GM23338 (cell line): Measurements from ENCODE around the gene HEPACAM. TPM values are rescaled to one million over a fixed set of nuclear protein-coding genes. Genes with fewer than 3 reads are reported as not detected.

ENCODE experiments used
- CREB1 ChIP-seq: fragments of 250-450 bp; sonication (Bioruptor Pico); IDR thresholded peaks from 2 replicates; pipeline ENCODE4 v1.5.0; 2020; ENCODE audit warnings: low read depth, mild to moderate bottlenecking, moderate library complexity
- JUNB ChIP-seq: IDR thresholded peaks from one replicate; pipeline ENCODE4 v1.6.1; 2016; ENCODE audit warnings: antibody characterized with exemption; ENCODE audit not compliant: unreplicated experiment
- NANOG ChIP-seq: IDR thresholded peaks from 2 replicates; pipeline ENCODE4 v1.6.1; 2016; ENCODE audit warnings: antibody characterized with exemption, borderline replicate concordance
- REST ChIP-seq: IDR thresholded peaks from one replicate; pipeline ENCODE4 v1.6.1; 2018; ENCODE audit warnings: antibody characterized with exemption; ENCODE audit not compliant: unreplicated experiment
- ZNF462 ChIP-seq: fragments of 250-450 bp; sonication (Bioruptor Pico); IDR thresholded peaks from 2 replicates; pipeline ENCODE4 v1.5.0; 2020; ENCODE audit warnings: mild to moderate bottlenecking, moderate library complexity
- polyA plus RNA-seq: library from polyadenylated mRNA; unstranded; fragments of >200 nt; fragmentation: Nextera tagmentation; extraction: Ambion mirVana; gene quantifications from 2 replicates; pipeline ENCODE4 v1.2.1, GENCODE V29; 2016
- total RNA-seq: library from RNA; depleted of rRNA; stranded (reverse); fragments of >200 nt; shearing (Covaris generic); gene quantifications from 2 replicates; pipeline ENCODE4 v1.2.3, GENCODE V29; 2014; rRNA removed

HEPACAM gene
- total and polyA plus RNA-seq, 2 experiments from 2014 or later = 0.17 TPM; not detected in 1

GRCh38 chr11:124869331-124869730 is 66.5 kb downstream of the HEPACAM start (continued):
- TF ChIP-seq REST (no peak), CREB1 (CRISPR knock-in tag) (no peak), JUNB (no peak), ZNF462 (CRISPR knock-in tag) (no peak), NANOG (no peak)

Other genes with a start within 250 kb of the HEPACAM start
- 0.24 TPM in 1 of 2 replicates, not detected in the other for gene NRGN, start 196.1 kb downstream of the HEPACAM start, total RNA-seq
- gene NRGN, start 196.1 kb downstream of the HEPACAM start, polyA plus RNA-seq = 0.61 TPM in 2 replicates
- not detected in 2 replicates for gene VSIG2, start 183.8 kb downstream of the HEPACAM start, total RNA-seq
- 0.19 TPM in 1 of 2 replicates, not detected in the other for gene VSIG2, start 183.8 kb downstream of the HEPACAM start, polyA plus RNA-seq
- gene ESAM, start 173.8 kb downstream of the HEPACAM start, total RNA-seq = not detected in 2 replicates
- gene ESAM, start 173.8 kb downstream of the HEPACAM start, polyA plus RNA-seq = 0.32 and 0.50 TPM in 2 replicates
- gene MSANTD2, start 135.6 kb downstream of the HEPACAM start, total RNA-seq = 34.4 and 39.5 TPM in 2 replicates
- 15.3 and 18.7 TPM in 2 replicates for gene MSANTD2, start 135.6 kb downstream of the HEPACAM start, polyA plus RNA-seq
- 8.0 and 17.0 TPM in 2 replicates for gene ROBO3, start 70.6 kb downstream of the HEPACAM start, total RNA-seq
- 21.0 and 21.4 TPM in 2 replicates for gene ROBO3, start 70.6 kb downstream of the HEPACAM start, polyA plus RNA-seq
- not detected in 2 replicates for gene ROBO4, start 38.2 kb downstream of the HEPACAM start, total RNA-seq
- gene ROBO4, start 38.2 kb downstream of the HEPACAM start, polyA plus RNA-seq = 0.28 TPM in 1 of 2 replicates, not detected in the other
- not detected in 2 replicates for gene HEPN1, start 16.8 kb downstream of the HEPACAM start, total RNA-seq
- not detected in 2 replicates for gene HEPN1, start 16.8 kb downstream of the HEPACAM start, polyA plus RNA-seq
- gene CCDC15, start 18.2 kb upstream of the HEPACAM start, total RNA-seq = 3.3 and 8.0 TPM in 2 replicates
- gene CCDC15, start 18.2 kb upstream of the HEPACAM start, polyA plus RNA-seq = 1.8 and 2.9 TPM in 2 replicates
- gene SLC37A2, start 127.3 kb upstream of the HEPACAM start, total RNA-seq = 1.0 and 1.6 TPM in 2 replicates
- gene SLC37A2, start 127.3 kb upstream of the HEPACAM start, polyA plus RNA-seq = 0.40 and 0.61 TPM in 2 replicates
- 13.4 and 23.7 TPM in 2 replicates for gene TMEM218, start 175.6 kb upstream of the HEPACAM start, total RNA-seq
- 23.8 and 24.2 TPM in 2 replicates for gene TMEM218, start 175.6 kb upstream of the HEPACAM start, polyA plus RNA-seq
- 0.43 and 0.83 TPM in 2 replicates for gene PKNOX2, start 228.7 kb upstream of the HEPACAM start, total RNA-seq
- 0.35 and 0.42 TPM in 2 replicates for gene PKNOX2, start 228.7 kb upstream of the HEPACAM start, polyA plus RNA-seq